ENCODE measurements around the gene GOLGA2.

DNA sequence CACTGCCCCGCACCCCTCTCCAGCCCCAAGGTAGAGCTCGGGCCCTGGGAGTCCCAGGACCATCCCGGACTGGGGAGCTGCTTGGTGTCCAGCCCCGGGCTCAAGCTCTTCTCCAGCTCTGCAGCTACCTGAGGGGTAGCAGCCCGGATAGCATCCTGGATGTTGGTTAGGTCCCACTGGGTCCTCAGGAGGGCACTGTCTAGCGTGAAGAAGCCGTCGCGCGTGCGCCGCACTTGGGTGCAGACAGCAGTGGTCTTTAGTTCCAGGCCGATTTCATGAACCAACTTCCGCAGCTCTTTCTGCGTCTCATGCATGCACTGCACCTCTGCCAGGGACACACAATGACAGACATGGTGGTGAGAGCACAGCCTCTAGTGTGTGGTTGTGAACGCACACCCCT, 33.7 kb upstream of the GOLGA2 start:
- TF ChIP-seq, protein P1, sequence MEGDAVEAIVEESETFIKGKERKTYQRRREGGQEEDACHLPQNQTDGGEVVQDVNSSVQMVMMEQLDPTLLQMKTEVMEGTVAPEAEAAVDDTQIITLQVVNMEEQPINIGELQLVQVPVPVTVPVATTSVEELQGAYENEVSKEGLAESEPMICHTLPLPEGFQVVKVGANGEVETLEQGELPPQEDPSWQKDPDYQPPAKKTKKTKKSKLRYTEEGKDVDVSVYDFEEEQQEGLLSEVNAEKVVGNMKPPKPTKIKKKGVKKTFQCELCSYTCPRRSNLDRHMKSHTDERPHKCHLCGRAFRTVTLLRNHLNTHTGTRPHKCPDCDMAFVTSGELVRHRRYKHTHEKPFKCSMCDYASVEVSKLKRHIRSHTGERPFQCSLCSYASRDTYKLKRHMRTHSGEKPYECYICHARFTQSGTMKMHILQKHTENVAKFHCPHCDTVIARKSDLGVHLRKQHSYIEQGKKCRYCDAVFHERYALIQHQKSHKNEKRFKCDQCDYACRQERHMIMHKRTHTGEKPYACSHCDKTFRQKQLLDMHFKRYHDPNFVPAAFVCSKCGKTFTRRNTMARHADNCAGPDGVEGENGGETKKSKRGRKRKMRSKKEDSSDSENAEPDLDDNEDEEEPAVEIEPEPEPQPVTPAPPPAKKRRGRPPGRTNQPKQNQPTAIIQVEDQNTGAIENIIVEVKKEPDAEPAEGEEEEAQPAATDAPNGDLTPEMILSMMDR (IDR thresholded peaks at IDR 0.05) = no peak
- no peak for TF ChIP-seq POLR2A (IDR thresholded peaks at IDR 0.05)
